ENCODE measurements around the gene TTLL1. TPM values are rescaled to one million over a fixed set of nuclear protein-coding genes. Genes with fewer than 3 reads are reported as not detected.

Gene TTLL1
- total and polyA plus RNA-seq, 9 of the 15 experiments (the other 6 are each of a cell fraction or from before 2014, with no cell fraction given) = 0.06 to 0.85 (median 0.17) TPM

DNA sequence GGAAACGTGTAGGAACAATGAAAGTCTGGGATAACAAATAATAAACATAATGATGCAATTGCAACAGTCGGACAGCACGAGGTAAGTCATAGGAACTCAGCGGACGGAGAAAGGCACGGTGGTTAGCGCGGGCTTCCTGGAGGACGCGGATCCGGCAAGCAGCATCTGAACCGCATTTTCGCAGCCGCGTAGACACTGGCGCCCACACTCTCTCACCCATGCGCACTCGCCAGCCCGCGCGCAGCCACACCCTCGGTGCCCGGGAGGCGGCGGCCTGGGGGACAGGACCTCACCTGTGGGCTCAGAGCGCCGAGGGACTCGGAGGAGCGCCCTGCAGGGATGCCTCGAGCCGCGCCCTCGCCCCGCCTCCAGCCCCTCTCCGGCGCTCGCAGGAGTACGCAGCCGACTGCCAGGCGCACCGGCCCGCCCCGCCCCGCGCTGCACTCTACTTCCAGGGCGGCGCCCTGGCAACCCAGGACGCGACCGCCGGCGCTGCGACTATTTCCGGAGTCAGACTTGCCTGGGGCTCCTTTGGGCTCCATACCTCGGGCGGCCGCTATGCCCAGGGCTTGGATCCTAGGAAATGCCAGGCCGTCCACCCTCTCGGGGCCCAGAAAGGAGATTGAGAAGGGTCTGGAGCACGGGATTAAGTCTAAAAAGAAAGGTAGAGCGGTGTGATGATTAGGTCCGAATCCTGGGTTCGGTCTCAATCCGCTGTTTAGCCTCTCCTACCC lies at the start of gene TTLL1 (continued):
- TF ChIP-seq, protein P1, sequence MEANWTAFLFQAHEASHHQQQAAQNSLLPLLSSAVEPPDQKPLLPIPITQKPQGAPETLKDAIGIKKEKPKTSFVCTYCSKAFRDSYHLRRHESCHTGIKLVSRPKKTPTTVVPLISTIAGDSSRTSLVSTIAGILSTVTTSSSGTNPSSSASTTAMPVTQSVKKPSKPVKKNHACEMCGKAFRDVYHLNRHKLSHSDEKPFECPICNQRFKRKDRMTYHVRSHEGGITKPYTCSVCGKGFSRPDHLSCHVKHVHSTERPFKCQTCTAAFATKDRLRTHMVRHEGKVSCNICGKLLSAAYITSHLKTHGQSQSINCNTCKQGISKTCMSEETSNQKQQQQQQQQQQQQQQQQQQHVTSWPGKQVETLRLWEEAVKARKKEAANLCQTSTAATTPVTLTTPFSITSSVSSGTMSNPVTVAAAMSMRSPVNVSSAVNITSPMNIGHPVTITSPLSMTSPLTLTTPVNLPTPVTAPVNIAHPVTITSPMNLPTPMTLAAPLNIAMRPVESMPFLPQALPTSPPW (CRISPR knock-in tag; IDR thresholded peaks at IDR 0.05) = peak; percentile 82
- TF ChIP-seq EP300 (IDR thresholded peaks at IDR 0.05; ENCODE audit: low read length) (0 out of 2 replicates have a peak, but pooled peaks have one; percentile 9), SIN3A (IDR thresholded peaks at IDR 0.05; ENCODE audit: borderline replicate concordance in 2 of 2, control insufficient read depth in 1 of 2, low read depth in 2 of 2, low read length in 2 of 2) (peak; percentile 81 to 87; a peak in 3 of 4 replicates), ZKSCAN3 (CRISPR knock-in tag; IDR thresholded peaks at IDR 0.05) (no peak), ZNF77 (CRISPR knock-in tag; IDR thresholded peaks at IDR 0.05) (no peak), MXI1 (IDR thresholded peaks at IDR 0.05; ENCODE audit: low read depth, low read length) (peak; percentile 67; the same call in 1 of the 2 replicates), ZSCAN29 (IDR thresholded peaks at IDR 0.05) (peak; percentile 100), RFX1 (IDR thresholded peaks at IDR 0.05) (peak; percentile 94), ATF7 (IDR thresholded peaks at IDR 0.05) (peak; percentile 60), POLR2A (conservative IDR thresholded peaks at IDR 0.05) (peak; percentile 53; the same call in 1 of the 2 replicates), CREB1 (IDR thresholded peaks at IDR 0.05) (no peak), CREB1 (CRISPR knock-in tag; IDR thresholded peaks at IDR 0.05) (peak; percentile 60), TAF7 (tag; IDR thresholded peaks at IDR 0.05) (no peak), ELF4 (CRISPR knock-in tag; IDR thresholded peaks at IDR 0.05) (no peak), RB1 (IDR thresholded peaks at IDR 0.05; ENCODE audit: low read depth) (peak; percentile 79; the same call in 1 of the 2 replicates), HNRNPLL (IDR thresholded peaks at IDR 0.05; ENCODE audit: low read depth, low read length, poor library complexity, severe bottlenecking) (peak; percentile 42), MYC (IDR thresholded peaks at IDR 0.05; ENCODE audit: low read depth, low read length) (peak; percentile 37), MYC (CRISPR knock-in tag; IDR thresholded peaks at IDR 0.05; ENCODE audit: borderline replicate concordance, low read depth) (no peak), CTBP1 (IDR thresholded peaks at IDR 0.05; ENCODE audit: borderline replicate concordance) (peak; percentile 85)
- TF ChIP-seq, protein P2, sequence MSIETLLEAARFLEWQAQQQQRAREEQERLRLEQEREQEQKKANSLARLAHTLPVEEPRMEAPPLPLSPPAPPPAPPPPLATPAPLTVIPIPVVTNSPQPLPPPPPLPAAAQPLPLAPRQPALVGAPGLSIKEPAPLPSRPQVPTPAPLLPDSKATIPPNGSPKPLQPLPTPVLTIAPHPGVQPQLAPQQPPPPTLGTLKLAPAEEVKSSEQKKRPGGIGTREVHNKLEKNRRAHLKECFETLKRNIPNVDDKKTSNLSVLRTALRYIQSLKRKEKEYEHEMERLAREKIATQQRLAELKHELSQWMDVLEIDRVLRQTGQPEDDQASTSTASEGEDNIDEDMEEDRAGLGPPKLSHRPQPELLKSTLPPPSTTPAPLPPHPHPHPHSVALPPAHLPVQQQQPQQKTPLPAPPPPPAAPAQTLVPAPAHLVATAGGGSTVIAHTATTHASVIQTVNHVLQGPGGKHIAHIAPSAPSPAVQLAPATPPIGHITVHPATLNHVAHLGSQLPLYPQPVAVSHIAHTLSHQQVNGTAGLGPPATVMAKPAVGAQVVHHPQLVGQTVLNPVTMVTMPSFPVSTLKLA (conservative IDR thresholded peaks at IDR 0.05) = peak; percentile 53 to 85; a peak in 3 of 4 replicates
- TF ChIP-seq, protein P3, sequence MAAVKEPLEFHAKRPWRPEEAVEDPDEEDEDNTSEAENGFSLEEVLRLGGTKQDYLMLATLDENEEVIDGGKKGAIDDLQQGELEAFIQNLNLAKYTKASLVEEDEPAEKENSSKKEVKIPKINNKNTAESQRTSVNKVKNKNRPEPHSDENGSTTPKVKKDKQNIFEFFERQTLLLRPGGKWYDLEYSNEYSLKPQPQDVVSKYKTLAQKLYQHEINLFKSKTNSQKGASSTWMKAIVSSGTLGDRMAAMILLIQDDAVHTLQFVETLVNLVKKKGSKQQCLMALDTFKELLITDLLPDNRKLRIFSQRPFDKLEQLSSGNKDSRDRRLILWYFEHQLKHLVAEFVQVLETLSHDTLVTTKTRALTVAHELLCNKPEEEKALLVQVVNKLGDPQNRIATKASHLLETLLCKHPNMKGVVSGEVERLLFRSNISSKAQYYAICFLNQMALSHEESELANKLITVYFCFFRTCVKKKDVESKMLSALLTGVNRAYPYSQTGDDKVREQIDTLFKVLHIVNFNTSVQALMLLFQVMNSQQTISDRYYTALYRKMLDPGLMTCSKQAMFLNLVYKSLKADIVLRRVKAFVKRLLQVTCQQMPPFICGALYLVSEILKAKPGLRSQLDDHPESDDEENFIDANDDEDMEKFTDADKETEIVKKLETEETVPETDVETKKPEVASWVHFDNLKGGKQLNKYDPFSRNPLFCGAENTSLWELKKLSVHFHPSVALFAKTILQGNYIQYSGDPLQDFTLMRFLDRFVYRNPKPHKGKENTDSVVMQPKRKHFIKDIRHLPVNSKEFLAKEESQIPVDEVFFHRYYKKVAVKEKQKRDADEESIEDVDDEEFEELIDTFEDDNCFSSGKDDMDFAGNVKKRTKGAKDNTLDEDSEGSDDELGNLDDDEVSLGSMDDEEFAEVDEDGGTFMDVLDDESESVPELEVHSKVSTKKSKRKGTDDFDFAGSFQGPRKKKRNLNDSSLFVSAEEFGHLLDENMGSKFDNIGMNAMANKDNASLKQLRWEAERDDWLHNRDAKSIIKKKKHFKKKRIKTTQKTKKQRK (IDR thresholded peaks at IDR 0.05; ENCODE audit: borderline replicate concordance, low read depth, low read length) = no peak
- TF ChIP-seq, protein P4, sequence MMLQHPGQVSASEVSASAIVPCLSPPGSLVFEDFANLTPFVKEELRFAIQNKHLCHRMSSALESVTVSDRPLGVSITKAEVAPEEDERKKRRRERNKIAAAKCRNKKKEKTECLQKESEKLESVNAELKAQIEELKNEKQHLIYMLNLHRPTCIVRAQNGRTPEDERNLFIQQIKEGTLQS (IDR thresholded peaks at IDR 0.05) = peak; percentile 51; the same call in 1 of the 2 replicates
- TF ChIP-seq, protein P4 (CRISPR knock-in tag; conservative IDR thresholded peaks at IDR 0.05) = no peak

Data from K562 (cell line).